Ascending aorta (tissue), 2 donors: Measurements from ENCODE around the gene ANKRD65. TPM values are rescaled to one million over a fixed set of nuclear protein-coding genes. Genes with fewer than 3 reads are reported as not detected.

Experiments used
- DNase-seq, 2 donors: peaks; one replicate each; pipeline ENCODE4 v3.0.0-alpha.2; 2019; ENCODE audit warnings: low spot score in 2 of 2
- H3K27ac ChIP-seq, 2 donors: fragments of 200-600 bp; sonication (generic); one replicate each; pipeline ENCODE4 v1.5.1; 2016 to 2017; ENCODE audit warnings: mild to moderate bottlenecking in 1 of 2
- H3K27me3 ChIP-seq: fragments of 200-600 bp; sonication (generic); one replicate; pipeline ENCODE4 v1.5.1; 2017
- H3K36me3 ChIP-seq, 2 donors: fragments of 200-600 bp; sonication (generic); one replicate each; pipeline ENCODE4 v1.5.1; 2016
- H3K4me1 ChIP-seq, 2 donors: fragments of 200-600 bp; sonication (generic); one replicate each; pipeline ENCODE4 v1.5.1; 2016 to 2017; ENCODE audit warnings: mild to moderate bottlenecking in 1 of 2
- H3K4me3 ChIP-seq, 2 donors: fragments of 200-600 bp; sonication (generic); one replicate each; pipeline ENCODE4 v1.5.1; 2016 to 2017; ENCODE audit warnings: mild to moderate bottlenecking in 1 of 2
- H3K9me3 ChIP-seq, 2 donors: fragments of 200-600 bp; sonication (generic); one replicate each; pipeline ENCODE4 v1.5.1; 2016
- intact Hi-C: fragments of 100-400 bp; cut with DNase I; formaldehyde crosslinking; loops from one replicate; pipeline ENCODE4 v1.15.1; 2023
- total RNA-seq: library from RNA; depleted of rRNA; stranded (reverse); fragments of >200 nt; gene quantifications from one replicate; pipeline ENCODE4 v1.1.0, GENCODE V29; 2016
- TF ChIP-seq, protein P1 (sequence below), 3 experiments: fragments of 200-600 bp in 2 of 3; fragments of 450-650 bp in 1 of 3; sonication (generic) in 2 of 3; IDR thresholded peaks; one replicate each; pipeline ENCODE4 v1.5.1; 2016 to 2019; ENCODE audit warnings: antibody characterized with exemption in 3 of 3, mild to moderate bottlenecking in 1 of 3, moderate library complexity in 1 of 3

The ANKRD65 gene
- total RNA-seq, 1 donor from 2014 or later = 12.5 TPM

DNA sequence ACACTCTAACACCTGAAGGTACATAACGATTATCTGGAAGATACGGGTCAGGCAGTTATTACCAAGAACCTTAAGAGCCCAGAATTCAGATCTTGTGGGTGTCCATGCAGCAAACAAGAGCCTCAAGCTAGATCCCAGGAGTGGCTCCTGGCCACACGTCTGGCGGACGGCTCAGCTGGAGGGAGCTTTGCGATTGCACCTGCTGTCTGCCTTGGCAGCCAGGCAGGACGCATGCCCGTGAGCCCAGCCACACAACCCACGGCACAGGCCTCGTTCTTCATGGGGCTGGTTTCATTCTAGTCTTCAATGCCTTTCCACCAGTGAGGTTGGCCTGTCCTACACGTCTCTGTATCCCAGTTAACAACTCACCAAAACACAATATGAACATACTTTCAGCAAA, 27.6 kb downstream of the ANKRD65 start:
- intact Hi-C loops = no loop called here
- no peak overlapping the region for H3K4me3 ChIP-seq
- no peaks in the 10 kb centered on the region for H3K27me3 ChIP-seq
- no peaks in the 10 kb centered on the region for H3K9me3 ChIP-seq
- TF ChIP-seq, protein P1, sequence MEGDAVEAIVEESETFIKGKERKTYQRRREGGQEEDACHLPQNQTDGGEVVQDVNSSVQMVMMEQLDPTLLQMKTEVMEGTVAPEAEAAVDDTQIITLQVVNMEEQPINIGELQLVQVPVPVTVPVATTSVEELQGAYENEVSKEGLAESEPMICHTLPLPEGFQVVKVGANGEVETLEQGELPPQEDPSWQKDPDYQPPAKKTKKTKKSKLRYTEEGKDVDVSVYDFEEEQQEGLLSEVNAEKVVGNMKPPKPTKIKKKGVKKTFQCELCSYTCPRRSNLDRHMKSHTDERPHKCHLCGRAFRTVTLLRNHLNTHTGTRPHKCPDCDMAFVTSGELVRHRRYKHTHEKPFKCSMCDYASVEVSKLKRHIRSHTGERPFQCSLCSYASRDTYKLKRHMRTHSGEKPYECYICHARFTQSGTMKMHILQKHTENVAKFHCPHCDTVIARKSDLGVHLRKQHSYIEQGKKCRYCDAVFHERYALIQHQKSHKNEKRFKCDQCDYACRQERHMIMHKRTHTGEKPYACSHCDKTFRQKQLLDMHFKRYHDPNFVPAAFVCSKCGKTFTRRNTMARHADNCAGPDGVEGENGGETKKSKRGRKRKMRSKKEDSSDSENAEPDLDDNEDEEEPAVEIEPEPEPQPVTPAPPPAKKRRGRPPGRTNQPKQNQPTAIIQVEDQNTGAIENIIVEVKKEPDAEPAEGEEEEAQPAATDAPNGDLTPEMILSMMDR (IDR thresholded peaks at IDR 0.05) = no peak
- no peak overlapping the region for H3K27ac ChIP-seq
- DNase-seq = no peak
- H3K36me3 ChIP-seq = peaks cover 76 to 89% of the 10 kb centered on the region in 2 donors
- peaks cover 4 to 13% of the 10 kb centered on the region in 2 donors for H3K4me1 ChIP-seq

DNA sequence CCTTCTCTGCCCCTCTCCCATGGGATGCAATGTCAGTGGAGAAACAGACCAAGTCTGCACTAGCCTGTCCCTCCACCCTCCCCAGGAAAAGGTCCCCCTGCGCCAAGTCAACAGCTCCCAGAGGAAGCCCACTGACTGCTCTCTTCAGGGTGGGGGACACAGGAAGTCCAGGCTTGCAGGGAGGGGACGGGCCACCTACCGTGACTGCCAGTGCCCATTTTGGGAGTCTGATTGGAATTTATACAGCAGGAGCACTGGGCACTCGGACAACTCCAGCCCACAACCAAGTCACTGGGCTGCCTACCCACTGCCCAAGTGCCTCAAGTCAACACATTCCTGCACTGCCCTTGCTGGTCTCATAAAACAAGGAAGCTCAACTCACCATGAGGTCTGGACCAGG, 28.1 kb downstream of the ANKRD65 start:
- Histone ChIP-seq H3K9me3 (no peaks in the 10 kb centered on the region), H3K27me3 (no peaks in the 10 kb centered on the region), H3K27ac (no peak overlapping the region), H3K4me1 (peaks cover under 1 to 10% of the 10 kb centered on the region in 2 donors), H3K4me3 (no peak overlapping the region), H3K36me3 (peaks cover 80 to 93% of the 10 kb centered on the region in 2 donors)
- intact Hi-C loops = no loop called here
- TF ChIP-seq, protein P1 (IDR thresholded peaks at IDR 0.05) = no peak
- no peak for DNase-seq

DNA sequence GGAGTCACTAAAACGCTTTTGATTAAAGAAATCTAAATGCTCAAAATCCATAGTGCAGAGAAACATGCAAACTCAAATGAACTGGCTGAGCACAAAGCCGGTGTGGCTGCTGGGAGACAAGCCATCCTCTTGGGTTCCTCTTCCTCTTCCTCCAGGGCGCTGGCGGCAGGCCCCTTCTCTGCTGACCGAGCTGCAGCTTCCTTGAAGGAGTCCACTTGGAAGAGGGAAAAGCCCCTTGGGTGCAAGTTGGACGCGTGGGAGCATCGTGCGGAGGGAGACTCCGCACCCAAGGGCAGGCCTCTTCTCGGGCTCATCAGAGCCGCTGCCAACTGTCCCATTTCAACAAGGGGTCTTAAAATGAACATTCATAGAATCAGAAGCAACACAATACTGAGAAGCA, 29.9 kb downstream of the ANKRD65 start:
- Histone ChIP-seq H3K4me1 (no peaks in the 10 kb centered on the region), H3K36me3 (peaks cover 88 to 100% of the 10 kb centered on the region in 2 donors), H3K27ac (no peak overlapping the region), H3K27me3 (no peaks in the 10 kb centered on the region), H3K4me3 (no peak overlapping the region), H3K9me3 (no peaks in the 10 kb centered on the region)
- TF ChIP-seq, protein P1 (IDR thresholded peaks at IDR 0.05) = no peak
- intact Hi-C loops = no loop called here
- DNase-seq = no peak

DNA sequence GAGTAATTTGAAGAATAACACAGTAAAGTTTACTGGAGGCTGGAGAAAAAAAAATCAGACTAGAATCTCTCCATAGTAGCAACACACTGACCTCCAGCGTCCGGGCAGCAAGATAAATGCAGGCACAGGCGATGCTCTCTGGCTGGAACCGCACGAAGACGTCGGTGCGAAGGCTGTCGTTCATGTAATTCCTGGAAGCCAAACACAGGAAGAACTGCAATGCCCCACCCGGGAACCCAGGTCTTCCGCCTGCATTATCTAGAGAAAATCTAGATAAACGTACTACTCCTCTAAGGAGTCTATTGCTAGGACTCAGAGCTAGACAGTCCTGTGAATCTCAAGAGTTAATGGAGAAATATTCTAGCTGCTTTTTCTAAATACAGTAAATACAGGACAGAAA, 30.4 kb downstream of the ANKRD65 start:
- Histone ChIP-seq H3K27ac (no peak overlapping the region), H3K27me3 (no peaks in the 10 kb centered on the region), H3K36me3 (peaks cover 92 to 100% of the 10 kb centered on the region in 2 donors), H3K9me3 (no peaks in the 10 kb centered on the region), H3K4me1 (no peaks in the 10 kb centered on the region), H3K4me3 (no peak overlapping the region)
- TF ChIP-seq, protein P1 (IDR thresholded peaks at IDR 0.05) = no peak
- no peak for DNase-seq
- intact Hi-C loops = no loop called here

DNA sequence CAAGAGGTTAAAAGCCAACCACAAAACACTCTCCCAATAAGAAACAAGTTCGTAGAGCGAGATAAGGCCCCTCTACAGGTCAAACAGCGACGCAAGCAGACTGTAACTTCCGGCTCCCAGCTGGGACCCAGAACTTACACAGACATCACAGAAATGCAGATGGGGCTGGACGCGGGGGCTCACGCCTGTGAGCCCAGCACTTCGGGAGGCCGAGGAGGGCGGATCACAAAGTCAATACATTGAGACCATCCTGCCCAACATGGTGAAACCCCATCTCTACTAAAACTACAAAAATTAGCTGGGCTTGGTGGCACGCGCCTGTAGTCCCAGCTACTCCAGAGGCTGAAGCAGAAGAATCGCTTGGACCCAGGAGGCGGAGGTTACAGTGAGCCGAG, 33.0 kb downstream of the ANKRD65 start:
- Histone ChIP-seq H3K4me1 (no peaks in the 10 kb centered on the region), H3K4me3 (no peak overlapping the region), H3K36me3 (peaks cover 74 to 83% of the 10 kb centered on the region in 2 donors), H3K27ac (no peak overlapping the region), H3K9me3 (no peaks in the 10 kb centered on the region), H3K27me3 (no peaks in the 10 kb centered on the region)
- TF ChIP-seq, protein P1 (IDR thresholded peaks at IDR 0.05) = no peak
- DNase-seq = no peak
- intact Hi-C loops = no loop called here
